ENCODE measurements around the gene MCC.

MCC gene

GRCh38 chr5:113452941-113453340, 35.3 kb downstream of the MCC start:
- no peaks in the 10 kb centered on the region for H3K9me3 Mint-ChIP-seq
- H3K4me1 Mint-ChIP-seq: no peaks in the 10 kb centered on the region
- H3K27me3 Mint-ChIP-seq: peaks cover 21% of the 10 kb centered on the region
- H3K27ac Mint-ChIP-seq: no peak overlapping the region
- H3K36me3 Mint-ChIP-seq: no peaks in the 10 kb centered on the region
- ATAC-seq: no peak
- no peak overlapping the region for H3K4me3 Mint-ChIP-seq

- no peak for ATAC-seq
- Mint-ChIP-seq H3K9me3 (no peaks in the 10 kb centered on the region), H3K4me1 (no peaks in the 10 kb centered on the region), H3K27ac (no peak overlapping the region), H3K27me3 (peaks cover 33% of the 10 kb centered on the region), H3K36me3 (no peaks in the 10 kb centered on the region), H3K4me3 (no peak overlapping the region)
These were observed 36.5 kb downstream of the MCC start for GRCh38 chr5:113451797-113452196.

DNA sequence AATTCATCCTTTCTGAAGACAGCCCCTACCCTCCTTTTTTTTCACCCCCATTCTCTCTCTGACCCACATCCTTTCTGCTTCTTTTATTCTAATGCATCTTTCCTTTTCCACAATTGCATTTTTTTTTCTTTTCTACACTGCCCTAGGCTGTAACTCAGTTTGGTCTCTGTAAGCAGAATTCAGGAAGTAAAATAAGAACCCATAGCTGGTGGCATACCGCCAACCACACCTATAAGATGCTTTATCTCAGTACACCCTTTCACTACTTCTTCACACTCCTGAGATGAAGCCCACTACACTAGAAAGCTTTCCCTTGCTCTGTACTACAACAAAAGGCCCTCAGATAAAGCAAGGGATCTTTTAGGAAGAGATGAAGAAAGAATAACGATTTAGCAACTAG, 37.3 kb downstream of the MCC start:
- peaks cover 41% of the 10 kb centered on the region for H3K27me3 Mint-ChIP-seq
- no peaks in the 10 kb centered on the region for H3K36me3 Mint-ChIP-seq
- H3K4me1 Mint-ChIP-seq: no peaks in the 10 kb centered on the region
- ATAC-seq: no peak
- no peak overlapping the region for H3K27ac Mint-ChIP-seq
- H3K9me3 Mint-ChIP-seq: no peaks in the 10 kb centered on the region
- no peak overlapping the region for H3K4me3 Mint-ChIP-seq

GRCh38 chr5:113450462-113450861, 37.8 kb downstream of the MCC start:
- Mint-ChIP-seq H3K4me3 (no peak overlapping the region), H3K27me3 (peaks cover 45% of the 10 kb centered on the region), H3K4me1 (no peaks in the 10 kb centered on the region), H3K9me3 (no peaks in the 10 kb centered on the region), H3K36me3 (no peaks in the 10 kb centered on the region), H3K27ac (no peak overlapping the region)
- no peak for ATAC-seq

DNA sequence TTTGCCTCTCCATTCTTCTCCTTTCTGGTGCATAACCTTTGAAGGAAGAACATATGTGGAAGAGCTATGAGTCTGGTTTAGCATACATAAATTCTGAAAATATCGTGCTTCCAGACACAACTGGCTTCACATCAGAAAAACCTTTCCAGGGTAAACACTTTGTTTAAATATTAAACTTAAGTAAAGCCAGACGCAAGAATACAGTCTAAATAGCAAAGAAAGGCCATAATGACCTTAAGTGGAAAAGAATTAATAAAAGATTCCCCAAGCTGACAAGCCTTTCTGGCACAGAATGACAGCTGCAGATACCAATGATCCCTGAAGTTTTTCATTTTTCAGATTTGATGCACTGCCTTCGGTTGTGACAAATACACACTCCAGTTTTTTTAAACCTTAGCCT, 40.0 kb downstream of the MCC start:
- Mint-ChIP-seq H3K27ac (no peak overlapping the region), H3K4me1 (no peaks in the 10 kb centered on the region), H3K36me3 (no peaks in the 10 kb centered on the region), H3K27me3 (peaks cover 45% of the 10 kb centered on the region), H3K9me3 (no peaks in the 10 kb centered on the region), H3K4me3 (no peak overlapping the region)
- ATAC-seq: no peak

- Mint-ChIP-seq H3K9me3 (no peaks in the 10 kb centered on the region), H3K4me3 (no peak overlapping the region), H3K4me1 (no peaks in the 10 kb centered on the region), H3K27ac (no peak overlapping the region), H3K36me3 (no peaks in the 10 kb centered on the region), H3K27me3 (peaks cover 45% of the 10 kb centered on the region)
- no peak for ATAC-seq
These were observed 40.7 kb downstream of the MCC start for GRCh38 chr5:113447498-113448050.

- Mint-ChIP-seq H3K9me3 (peaks cover 2% of the 10 kb centered on the region), H3K27me3 (peaks cover 45% of the 10 kb centered on the region), H3K36me3 (no peaks in the 10 kb centered on the region), H3K4me1 (no peaks in the 10 kb centered on the region), H3K27ac (no peak overlapping the region), H3K4me3 (no peak overlapping the region)
- ATAC-seq: no peak
These were observed 41.8 kb downstream of the MCC start for GRCh38 chr5:113446358-113446927.

DNA sequence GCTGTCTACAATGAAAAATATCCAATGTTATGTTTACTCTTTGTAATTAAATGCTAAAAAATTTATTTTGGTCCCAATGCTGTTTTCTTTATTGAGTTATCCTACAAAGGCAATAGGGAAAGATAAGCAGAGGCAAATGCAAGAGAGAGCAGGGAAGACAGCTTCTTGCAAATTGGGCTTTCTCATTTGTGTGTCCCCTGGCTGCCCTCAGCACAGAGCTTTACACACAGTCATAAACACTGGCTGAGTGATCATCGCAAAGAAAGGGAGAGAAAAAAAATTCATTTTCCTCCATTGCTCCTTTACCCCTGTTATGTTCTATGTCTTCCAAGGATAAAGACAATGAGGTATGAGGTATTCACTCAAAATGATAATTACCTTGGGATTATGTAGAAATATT, 51.1 kb downstream of the MCC start:
- no peaks in the 10 kb centered on the region for H3K4me1 Mint-ChIP-seq
- no peak overlapping the region for H3K27ac Mint-ChIP-seq
- peaks cover 2% of the 10 kb centered on the region for H3K9me3 Mint-ChIP-seq
- no peaks in the 10 kb centered on the region for H3K27me3 Mint-ChIP-seq
- ATAC-seq: no peak
- H3K36me3 Mint-ChIP-seq: no peaks in the 10 kb centered on the region
- no peak overlapping the region for H3K4me3 Mint-ChIP-seq

DNA sequence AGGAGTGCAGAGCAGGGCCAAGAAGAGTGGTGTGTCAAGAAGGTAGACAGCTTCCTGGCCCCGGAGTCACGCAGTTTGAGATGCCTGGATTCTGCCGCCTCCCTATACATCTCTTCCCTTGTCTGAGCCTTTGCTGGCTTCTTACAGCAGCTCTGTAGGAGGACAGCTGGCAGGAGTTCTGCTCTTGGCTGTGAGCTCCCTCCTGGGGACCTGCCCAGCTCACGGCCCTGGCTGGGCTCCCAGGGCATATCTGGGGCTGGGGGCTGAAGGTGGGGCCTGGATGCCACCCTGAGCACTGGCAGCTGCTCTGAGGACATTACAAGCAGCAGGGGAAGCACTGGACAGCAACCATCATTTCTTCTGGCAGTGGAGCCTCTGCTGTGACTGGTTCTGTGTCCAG, 52.7 kb downstream of the MCC start:
- Mint-ChIP-seq H3K27ac (no peak overlapping the region), H3K4me3 (no peak overlapping the region), H3K36me3 (no peaks in the 10 kb centered on the region), H3K27me3 (no peaks in the 10 kb centered on the region), H3K9me3 (no peaks in the 10 kb centered on the region), H3K4me1 (no peaks in the 10 kb centered on the region)
- peak; percentile 5 for ATAC-seq

DNA sequence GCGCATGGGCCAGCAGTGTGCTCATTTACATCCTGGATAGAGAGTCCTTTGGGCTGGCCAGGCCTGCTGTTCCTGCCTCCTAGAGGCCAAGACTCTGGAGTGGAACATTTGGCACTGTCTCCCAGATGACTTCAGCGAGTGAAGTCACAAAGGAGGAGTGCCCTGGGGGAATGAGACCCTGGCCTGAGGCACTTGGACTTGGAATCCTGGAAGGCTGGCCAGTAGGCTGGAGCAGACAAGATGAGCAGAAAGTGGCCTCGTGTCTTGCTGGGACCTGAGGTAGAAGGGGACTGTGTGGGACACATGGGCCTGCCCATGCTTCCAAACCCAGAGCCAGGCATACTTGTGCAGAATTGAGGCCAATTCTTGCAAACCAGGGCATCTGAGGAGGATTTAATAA, 53.4 kb downstream of the MCC start, which contains the start of gene TSSK1B:
Gene TSSK1B (minus strand): TSS at position 101 of the 400 bp plus-strand sequence. CDS start 150 bp downstream, outside the sequence.
- H3K4me1 Mint-ChIP-seq: no peaks in the 10 kb centered on the region
- no peaks in the 10 kb centered on the region for H3K9me3 Mint-ChIP-seq
- no peak within 1 kb of the TSS for H3K27ac Mint-ChIP-seq

DNA sequence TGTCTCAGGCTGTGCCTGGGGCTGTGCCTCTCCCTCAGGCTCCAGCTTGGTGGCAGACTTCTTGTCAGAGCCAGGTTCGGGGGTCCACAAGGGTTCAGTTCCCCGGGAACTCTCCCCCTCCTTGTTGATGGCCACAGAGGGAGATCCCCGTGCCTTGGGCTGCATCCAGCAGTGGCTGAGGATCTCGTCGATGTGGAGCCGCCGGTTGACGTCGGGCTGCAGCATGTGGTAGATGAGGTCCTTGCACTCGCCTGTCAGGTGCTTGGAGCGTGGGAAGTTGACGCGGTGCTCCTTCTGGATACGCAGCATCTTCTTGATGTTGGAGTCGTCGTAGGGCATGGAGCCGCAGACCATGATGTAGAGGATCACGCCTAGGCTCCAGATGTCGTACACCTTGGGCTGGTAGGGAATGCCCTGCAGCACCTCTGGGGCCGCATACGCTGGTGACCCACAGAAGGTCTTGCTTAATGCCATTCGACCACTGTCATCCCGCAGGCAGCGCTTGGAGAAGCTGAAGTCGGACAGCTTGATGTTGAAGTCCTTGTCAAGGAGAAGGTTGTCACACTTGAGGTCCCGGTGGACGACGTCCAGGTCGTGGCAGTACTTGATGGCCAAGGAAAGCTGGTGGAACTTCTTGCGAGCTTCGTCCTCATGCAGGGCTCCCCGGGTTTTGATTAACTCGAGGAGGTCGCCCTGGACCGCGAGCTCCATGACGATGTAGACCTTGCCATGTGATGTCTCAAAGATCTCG, 54.2 kb downstream of the MCC start:
- H3K36me3 Mint-ChIP-seq: no peaks in the 10 kb centered on the region
- H3K9me3 Mint-ChIP-seq: no peaks in the 10 kb centered on the region
- no peak for ATAC-seq
- no peaks in the 10 kb centered on the region for H3K27me3 Mint-ChIP-seq
- H3K4me3 Mint-ChIP-seq: no peak overlapping the region
- no peaks in the 10 kb centered on the region for H3K4me1 Mint-ChIP-seq
- H3K27ac Mint-ChIP-seq: no peak overlapping the region

More for the DNA sequence above, 53.4 kb downstream of the MCC start, which contains the start of gene TSSK1B:
- no peaks in the 10 kb centered on the region for H3K36me3 Mint-ChIP-seq
- no peaks in the 10 kb centered on the region for H3K27me3 Mint-ChIP-seq
- ATAC-seq: no peak
- no peak within 1 kb of the TSS for H3K4me3 Mint-ChIP-seq

- no peak overlapping the region for H3K27ac Mint-ChIP-seq
- H3K4me3 Mint-ChIP-seq: no peak overlapping the region
These were observed 55.2 kb downstream of the MCC start for GRCh38 chr5:113433071-113433470.

GRCh38 chr5:113427871-113428574, 60.2 kb downstream of the MCC start:
- H3K27ac Mint-ChIP-seq: no peak overlapping the region
- ATAC-seq: no peak
- no peaks in the 10 kb centered on the region for H3K4me1 Mint-ChIP-seq
- no peak overlapping the region for H3K4me3 Mint-ChIP-seq
- H3K9me3 Mint-ChIP-seq: no peaks in the 10 kb centered on the region
- H3K27me3 Mint-ChIP-seq: no peaks in the 10 kb centered on the region
- no peaks in the 10 kb centered on the region for H3K36me3 Mint-ChIP-seq

More at GRCh38 chr5:113433071-113433470, 55.2 kb downstream of the MCC start:
- no peak for ATAC-seq
- H3K27me3 Mint-ChIP-seq: no peaks in the 10 kb centered on the region
- no peaks in the 10 kb centered on the region for H3K4me1 Mint-ChIP-seq
- H3K9me3 Mint-ChIP-seq: no peaks in the 10 kb centered on the region
- no peaks in the 10 kb centered on the region for H3K36me3 Mint-ChIP-seq

DNA sequence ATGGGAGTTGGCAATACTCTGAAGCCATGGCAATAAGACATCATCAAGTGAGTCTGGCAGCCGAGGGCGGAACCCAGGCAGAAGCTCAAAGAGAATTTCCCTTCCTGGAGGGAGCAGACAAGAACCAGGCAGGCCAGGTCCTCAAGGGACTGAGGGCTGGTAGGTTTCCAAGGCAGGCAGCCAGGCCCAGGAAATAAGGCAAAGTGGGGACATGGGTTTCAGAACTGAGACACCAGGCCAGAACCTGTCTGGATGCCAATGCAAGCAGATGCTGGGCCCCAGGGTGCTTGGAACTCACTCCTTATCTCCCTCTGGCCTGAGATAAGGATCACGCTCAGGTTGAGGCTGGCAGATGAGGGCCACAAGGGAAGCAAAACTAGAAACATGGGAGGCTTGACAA, 62.3 kb downstream of the MCC start:
- H3K4me1 Mint-ChIP-seq: no peaks in the 10 kb centered on the region
- no peak for ATAC-seq
- H3K4me3 Mint-ChIP-seq: no peak overlapping the region
- peaks cover 14% of the 10 kb centered on the region for H3K27me3 Mint-ChIP-seq
- no peaks in the 10 kb centered on the region for H3K9me3 Mint-ChIP-seq
- H3K27ac Mint-ChIP-seq: no peak overlapping the region
- no peaks in the 10 kb centered on the region for H3K36me3 Mint-ChIP-seq

- H3K27me3 Mint-ChIP-seq: peaks cover 24% of the 10 kb centered on the region
- no peak overlapping the region for H3K4me3 Mint-ChIP-seq
- no peaks in the 10 kb centered on the region for H3K9me3 Mint-ChIP-seq
These were observed 66.6 kb downstream of the MCC start for GRCh38 chr5:113421693-113422092.

More at GRCh38 chr5:113421693-113422092, 66.6 kb downstream of the MCC start:
- ATAC-seq: no peak
- no peak overlapping the region for H3K27ac Mint-ChIP-seq
- H3K36me3 Mint-ChIP-seq: no peaks in the 10 kb centered on the region
- no peaks in the 10 kb centered on the region for H3K4me1 Mint-ChIP-seq
